ENCODE measurements around the gene WDFY4.

WDFY4 gene

GRCh38 chr10:48714088-48714487 is 29.4 kb downstream of the WDFY4 start:
- DNase-seq (ENCODE audit: low read depth) = no peak

- DNase-seq (ENCODE audit: low read depth) = no peak
These were observed 31.7 kb downstream of the WDFY4 start for GRCh38 chr10:48716416-48716815.

GRCh38 chr10:48720611-48721010 is 35.9 kb downstream of the WDFY4 start:
- DNase-seq (ENCODE audit: low read depth) = no peak

GRCh38 chr10:48722153-48723145 is 37.8 kb downstream of the WDFY4 start:
- no peak for DNase-seq (ENCODE audit: low read depth)

- DNase-seq (ENCODE audit: low read depth) = no peak
These were observed 39.5 kb downstream of the WDFY4 start for GRCh38 chr10:48724127-48724526.

GRCh38 chr10:48725708-48726107 is 41.0 kb downstream of the WDFY4 start:
- DNase-seq (ENCODE audit: low read depth) = no peak

GRCh38 chr10:48727866-48728265 is 43.2 kb downstream of the WDFY4 start:
- no peak for DNase-seq (ENCODE audit: low read depth)

GRCh38 chr10:48729222-48729621 is 44.5 kb downstream of the WDFY4 start:
- DNase-seq (ENCODE audit: low read depth) = no peak

GRCh38 chr10:48729941-48730457 is 45.3 kb downstream of the WDFY4 start:
- DNase-seq (ENCODE audit: low read depth) = no peak

GRCh38 chr10:48731141-48731540 is 46.5 kb downstream of the WDFY4 start:
- DNase-seq (ENCODE audit: low read depth) = no peak

GRCh38 chr10:48731654-48732053 is 47.0 kb downstream of the WDFY4 start:
- no peak for DNase-seq (ENCODE audit: low read depth)

GRCh38 chr10:48733329-48733728 is 48.7 kb downstream of the WDFY4 start:
- no peak for DNase-seq (ENCODE audit: low read depth)

GRCh38 chr10:48735836-48736390 is 51.2 kb downstream of the WDFY4 start:
- no peak for DNase-seq (ENCODE audit: low read depth)

- no peak for DNase-seq (ENCODE audit: low read depth)
These were observed 51.9 kb downstream of the WDFY4 start for GRCh38 chr10:48736596-48736995.

- DNase-seq (ENCODE audit: low read depth) = no peak
These were observed 53.2 kb downstream of the WDFY4 start for GRCh38 chr10:48737886-48738285.

- DNase-seq (ENCODE audit: low read depth) = no peak
These were observed 54.5 kb downstream of the WDFY4 start for GRCh38 chr10:48739170-48739569.

- DNase-seq (ENCODE audit: low read depth) = no peak
These were observed 55.5 kb downstream of the WDFY4 start for GRCh38 chr10:48740015-48740707.

GRCh38 chr10:48740988-48741387 is 56.3 kb downstream of the WDFY4 start:
- no peak for DNase-seq (ENCODE audit: low read depth)

GRCh38 chr10:48742891-48743860 is 58.5 kb downstream of the WDFY4 start:
- DNase-seq (ENCODE audit: low read depth) = no peak

- DNase-seq (ENCODE audit: low read depth) = no peak
These were observed 59.9 kb downstream of the WDFY4 start for GRCh38 chr10:48744587-48744986.

- DNase-seq (ENCODE audit: low read depth) = no peak
These were observed 61.1 kb downstream of the WDFY4 start for GRCh38 chr10:48745662-48746245.
